Measurements from ENCODE around the gene RANBP3.

The RANBP3 gene

GRCh38 chr19:5947435-5947834 lies 30.5 kb downstream of the RANBP3 start:
- Histone ChIP-seq H3K9ac (ENCODE audit: low read length) (no peak overlapping the region), H3K4me1 (ENCODE audit: insufficient read depth, low read length, severe bottlenecking) (peaks cover 42% of the 10 kb centered on the region), H3K27me3 (ENCODE audit: insufficient read depth, low read length) (no peaks in the 10 kb centered on the region), H3K4me2 (ENCODE audit: low read length) (no peak overlapping the region), H3K9me2 (ENCODE audit: low read depth, low read length) (no peaks in the 10 kb centered on the region), H2AFZ (ENCODE audit: low read length) (no peak overlapping the region), H4K20me1 (ENCODE audit: insufficient read depth, low read length) (no peaks in the 10 kb centered on the region), H3K27ac (ENCODE audit: low read depth, low read length, poor library complexity, severe bottlenecking) (no peak overlapping the region), H3K9me3 (ENCODE audit: low read length) (no peaks in the 10 kb centered on the region), H3K4me3 (ENCODE audit: low read depth, low read length, poor library complexity, severe bottlenecking) (no peak overlapping the region), H3K79me2 (ENCODE audit: insufficient read depth, low read length) (peaks cover 5% of the 10 kb centered on the region; the same call in 1 of the 2 replicates), H3F3A (ENCODE audit: insufficient read depth, low read length) (no peaks in the 10 kb centered on the region), H3K36me3 (ENCODE audit: insufficient read depth, low read length) (peaks cover 24% of the 10 kb centered on the region; the same call in 1 of the 2 replicates)
- TF ChIP-seq, protein P1, sequence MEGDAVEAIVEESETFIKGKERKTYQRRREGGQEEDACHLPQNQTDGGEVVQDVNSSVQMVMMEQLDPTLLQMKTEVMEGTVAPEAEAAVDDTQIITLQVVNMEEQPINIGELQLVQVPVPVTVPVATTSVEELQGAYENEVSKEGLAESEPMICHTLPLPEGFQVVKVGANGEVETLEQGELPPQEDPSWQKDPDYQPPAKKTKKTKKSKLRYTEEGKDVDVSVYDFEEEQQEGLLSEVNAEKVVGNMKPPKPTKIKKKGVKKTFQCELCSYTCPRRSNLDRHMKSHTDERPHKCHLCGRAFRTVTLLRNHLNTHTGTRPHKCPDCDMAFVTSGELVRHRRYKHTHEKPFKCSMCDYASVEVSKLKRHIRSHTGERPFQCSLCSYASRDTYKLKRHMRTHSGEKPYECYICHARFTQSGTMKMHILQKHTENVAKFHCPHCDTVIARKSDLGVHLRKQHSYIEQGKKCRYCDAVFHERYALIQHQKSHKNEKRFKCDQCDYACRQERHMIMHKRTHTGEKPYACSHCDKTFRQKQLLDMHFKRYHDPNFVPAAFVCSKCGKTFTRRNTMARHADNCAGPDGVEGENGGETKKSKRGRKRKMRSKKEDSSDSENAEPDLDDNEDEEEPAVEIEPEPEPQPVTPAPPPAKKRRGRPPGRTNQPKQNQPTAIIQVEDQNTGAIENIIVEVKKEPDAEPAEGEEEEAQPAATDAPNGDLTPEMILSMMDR (IDR thresholded peaks at IDR 0.05; ENCODE audit: low read length), result no peak
- TF ChIP-seq EZH2 (IDR thresholded peaks at IDR 0.05; ENCODE audit: borderline replicate concordance, low read length), result no peak

DNA sequence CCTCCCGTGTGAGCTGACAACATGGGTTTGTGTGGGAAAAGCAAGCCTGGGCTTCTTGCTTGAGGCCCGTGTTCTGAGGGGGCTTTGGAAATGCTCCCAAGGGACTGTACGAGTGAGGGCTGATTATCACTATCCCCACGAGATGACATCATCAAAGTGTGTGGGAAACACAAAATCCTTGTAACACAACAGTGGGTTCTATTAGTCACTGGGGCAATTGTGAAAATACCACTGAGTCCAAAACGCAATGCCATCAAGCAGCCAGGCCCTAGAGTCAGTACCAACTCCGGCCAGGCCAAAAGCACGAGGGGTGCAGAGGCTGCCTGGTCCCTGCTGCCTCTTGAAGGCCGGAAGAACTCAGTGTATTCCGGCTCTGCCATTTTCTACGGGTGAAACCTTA lies 34.3 kb downstream of the RANBP3 start:
- H3K36me3 ChIP-seq (ENCODE audit: insufficient read depth, low read length), result peaks cover 43% of the 10 kb centered on the region
- no peak overlapping the region for H3K4me3 ChIP-seq (ENCODE audit: low read depth, low read length, poor library complexity, severe bottlenecking)
- H3K9ac ChIP-seq (ENCODE audit: low read length), result no peak overlapping the region
- H3K4me2 ChIP-seq (ENCODE audit: low read length), result no peak overlapping the region
- TF ChIP-seq, protein P1 (IDR thresholded peaks at IDR 0.05; ENCODE audit: low read length), result no peak
- no peak for TF ChIP-seq EZH2 (IDR thresholded peaks at IDR 0.05; ENCODE audit: borderline replicate concordance, low read length)
- no peaks in the 10 kb centered on the region for H3K9me2 ChIP-seq (ENCODE audit: low read depth, low read length)
- H3K27me3 ChIP-seq (ENCODE audit: insufficient read depth, low read length), result no peaks in the 10 kb centered on the region
- no peaks in the 10 kb centered on the region for H3F3A ChIP-seq (ENCODE audit: insufficient read depth, low read length)
- peaks cover 4% of the 10 kb centered on the region for H3K4me1 ChIP-seq (ENCODE audit: insufficient read depth, low read length, severe bottlenecking)
- H4K20me1 ChIP-seq (ENCODE audit: insufficient read depth, low read length), result no peaks in the 10 kb centered on the region
- peak overlapping the region; percentile 6 for H3K27ac ChIP-seq (ENCODE audit: low read depth, low read length, poor library complexity, severe bottlenecking)
- no peaks in the 10 kb centered on the region; the same call in 1 of the 2 replicates for H3K79me2 ChIP-seq (ENCODE audit: insufficient read depth, low read length)
- no peaks in the 10 kb centered on the region for H3K9me3 ChIP-seq (ENCODE audit: low read length)
- H2AFZ ChIP-seq (ENCODE audit: low read length), result no peak overlapping the region

DNA sequence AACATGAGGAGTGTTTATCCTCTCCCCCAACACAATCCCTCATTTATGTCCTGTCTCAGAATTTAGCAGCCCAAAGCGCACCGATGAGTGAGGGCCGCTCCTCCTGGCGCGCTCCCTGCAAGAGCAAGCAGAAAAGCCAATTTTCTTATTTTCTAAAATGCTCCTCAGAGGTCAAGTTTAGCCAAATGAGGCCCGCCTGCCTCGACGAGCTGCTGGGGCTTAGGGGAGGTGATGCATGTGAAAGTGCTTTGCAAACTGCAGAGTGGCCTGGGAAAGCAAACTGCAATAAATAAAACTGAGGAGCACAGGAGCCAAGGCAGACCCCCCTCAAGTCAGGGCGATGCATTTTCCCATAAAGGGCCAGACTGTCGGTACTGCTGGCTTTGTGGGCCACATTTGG lies 34.9 kb downstream of the RANBP3 start:
- no peaks in the 10 kb centered on the region for H3K4me1 ChIP-seq (ENCODE audit: insufficient read depth, low read length, severe bottlenecking)
- H3K36me3 ChIP-seq (ENCODE audit: insufficient read depth, low read length), result peaks cover 41% of the 10 kb centered on the region
- no peaks in the 10 kb centered on the region for H3K9me2 ChIP-seq (ENCODE audit: low read depth, low read length)
- H3K79me2 ChIP-seq (ENCODE audit: insufficient read depth, low read length), result no peaks in the 10 kb centered on the region; the same call in 1 of the 2 replicates
- H3K9ac ChIP-seq (ENCODE audit: low read length), result no peak overlapping the region
- TF ChIP-seq, protein P1 (IDR thresholded peaks at IDR 0.05; ENCODE audit: low read length), result no peak
- no peaks in the 10 kb centered on the region for H3F3A ChIP-seq (ENCODE audit: insufficient read depth, low read length)
- no peaks in the 10 kb centered on the region for H3K9me3 ChIP-seq (ENCODE audit: low read length)
- H3K27me3 ChIP-seq (ENCODE audit: insufficient read depth, low read length), result no peaks in the 10 kb centered on the region
- no peak overlapping the region for H3K4me3 ChIP-seq (ENCODE audit: low read depth, low read length, poor library complexity, severe bottlenecking)
- H3K4me2 ChIP-seq (ENCODE audit: low read length), result no peak overlapping the region
- H4K20me1 ChIP-seq (ENCODE audit: insufficient read depth, low read length), result no peaks in the 10 kb centered on the region
- no peak overlapping the region for H3K27ac ChIP-seq (ENCODE audit: low read depth, low read length, poor library complexity, severe bottlenecking)
- H2AFZ ChIP-seq (ENCODE audit: low read length), result no peak overlapping the region
